GM08714 (cell line): Measurements from ENCODE around the gene HSPB1.
"Not testable (repeated sequence)": the region's sequence is repeated elsewhere in the genome, so short reads cannot be mapped to it uniquely, and the experiment has no call there.

Source experiments
- H3K4me3 ChIP-seq: fragments of 200-500 bp; sonication (Bioruptor generic); 2 replicates; pipeline ENCODE4 v1.5.1; 2014; ENCODE audit warnings: mild to moderate bottlenecking, low read length, inconsistent platforms
- ZNF274 ChIP-seq: IDR thresholded peaks from 2 replicates; pipeline ENCODE4 v1.6.1; 2012; ENCODE audit warnings: mild to moderate bottlenecking, low read depth, low read length

HSPB1 gene

GRCh38 chr7:76329479-76329878, 27.0 kb downstream of the HSPB1 start:
- TF ChIP-seq ZNF274 = no peak
- H3K4me3 ChIP-seq = no peak overlapping the region

DNA sequence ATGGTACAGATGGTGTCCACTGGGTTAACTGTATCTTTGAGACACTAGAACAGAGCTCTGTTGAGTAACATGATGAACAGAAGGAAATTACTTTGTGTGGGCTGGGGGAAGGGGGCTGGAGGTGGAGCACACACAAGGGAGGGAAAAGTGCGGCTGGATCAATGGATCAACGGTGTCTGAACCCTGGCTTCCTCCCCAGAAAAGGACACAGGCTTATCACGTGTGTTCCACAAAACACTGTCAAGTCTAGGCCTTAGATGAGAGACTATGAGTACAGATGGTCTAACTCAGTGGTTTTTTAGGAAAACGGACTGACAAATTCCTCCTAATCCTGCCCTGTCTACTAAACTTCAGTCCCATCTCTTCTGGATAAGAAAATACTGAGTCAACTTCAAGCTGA, 27.8 kb downstream of the HSPB1 start:
- H3K4me3 ChIP-seq = no peak overlapping the region
- TF ChIP-seq ZNF274 = no peak

DNA sequence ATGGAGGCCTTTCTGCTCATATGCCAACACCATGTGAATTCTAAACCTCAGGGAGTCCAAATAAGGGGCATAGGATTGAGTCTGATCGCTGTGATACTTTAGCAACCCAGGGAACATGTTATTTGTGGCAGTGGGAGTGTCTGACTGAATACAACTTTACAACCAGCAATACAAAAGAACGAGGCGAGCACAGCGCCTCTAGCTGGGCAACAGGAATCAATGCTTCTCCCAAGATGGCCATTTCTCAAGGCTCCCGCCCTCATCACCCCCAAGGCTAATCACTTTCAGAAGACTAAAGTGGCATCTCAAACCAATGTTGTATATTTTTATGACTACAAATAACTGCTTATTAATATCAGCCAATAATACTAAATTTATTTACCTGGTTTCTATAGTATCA, 28.2 kb downstream of the HSPB1 start:
- H3K4me3 ChIP-seq = no peak overlapping the region
- TF ChIP-seq ZNF274 = no peak

DNA sequence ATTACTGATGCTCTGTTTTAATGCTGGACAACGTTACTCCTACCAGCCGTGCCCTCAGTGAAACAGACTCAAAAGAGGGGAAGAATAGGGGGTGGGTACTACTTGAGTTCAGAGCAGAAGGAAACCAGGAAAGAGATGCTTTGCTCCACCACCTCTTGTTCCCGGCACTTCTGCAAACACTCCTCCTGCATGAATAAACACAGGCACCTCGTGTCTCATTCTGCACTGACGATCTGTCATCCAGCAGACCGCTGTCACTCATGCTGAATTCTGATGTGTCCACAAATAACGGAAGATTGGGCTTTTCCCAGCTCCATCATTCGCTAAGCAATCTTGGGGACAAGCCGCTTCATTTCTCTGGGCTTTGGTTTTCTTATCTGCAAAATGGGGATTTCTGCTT, 29.6 kb downstream of the HSPB1 start:
- H3K4me3 ChIP-seq = no peak overlapping the region
- TF ChIP-seq ZNF274 = no peak

- TF ChIP-seq ZNF274 = no peak
- no peak overlapping the region for H3K4me3 ChIP-seq
Measured at GRCh38 chr7:76333511-76334101, 31.1 kb downstream of the HSPB1 start.

DNA sequence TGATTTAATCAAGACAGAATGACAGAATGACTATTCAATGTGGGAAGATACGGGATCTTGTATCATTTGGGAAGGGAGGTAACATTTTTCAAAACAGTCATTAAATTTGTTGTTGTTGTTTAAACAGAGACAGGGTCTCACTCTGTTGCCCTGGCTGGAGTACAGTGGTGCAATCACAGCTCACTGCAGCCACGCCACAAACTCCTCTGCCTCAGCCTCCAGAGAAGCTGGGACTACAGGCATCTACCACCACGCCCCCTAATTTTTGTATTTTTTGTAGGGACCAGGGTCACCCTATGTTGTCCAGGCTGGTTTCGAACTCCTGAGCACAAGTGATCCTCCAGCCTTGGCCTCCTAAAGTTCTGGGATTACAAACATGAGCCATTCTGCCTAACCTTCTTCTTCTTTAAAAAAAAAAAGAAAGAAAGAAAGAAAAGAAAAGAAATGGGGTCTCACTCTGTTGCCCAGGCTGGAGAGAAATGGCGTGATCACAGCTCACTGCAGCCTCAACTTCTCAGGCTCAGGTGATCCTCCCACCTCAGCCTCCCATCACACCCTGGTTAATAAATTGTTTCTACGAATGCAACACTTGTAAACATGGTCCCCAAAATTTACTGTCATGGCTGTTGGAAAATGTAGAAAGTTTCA, 32.0 kb downstream of the HSPB1 start:
- no peak for TF ChIP-seq ZNF274
- H3K4me3 ChIP-seq = no peak overlapping the region

- not testable (repeated sequence) for H3K4me3 ChIP-seq
Measured at GRCh38 chr7:76335417-76335816, 32.9 kb downstream of the HSPB1 start.

GRCh38 chr7:76336094-76336493, 33.6 kb downstream of the HSPB1 start:
- no peak for TF ChIP-seq ZNF274
- H3K4me3 ChIP-seq = no peak overlapping the region

- H3K4me3 ChIP-seq = no peak overlapping the region
- no peak for TF ChIP-seq ZNF274
Measured at GRCh38 chr7:76337147-76337546, 34.7 kb downstream of the HSPB1 start.

- no peak for TF ChIP-seq ZNF274
- no peak overlapping the region for H3K4me3 ChIP-seq
Measured at GRCh38 chr7:76338298-76339084, 36.0 kb downstream of the HSPB1 start.

DNA sequence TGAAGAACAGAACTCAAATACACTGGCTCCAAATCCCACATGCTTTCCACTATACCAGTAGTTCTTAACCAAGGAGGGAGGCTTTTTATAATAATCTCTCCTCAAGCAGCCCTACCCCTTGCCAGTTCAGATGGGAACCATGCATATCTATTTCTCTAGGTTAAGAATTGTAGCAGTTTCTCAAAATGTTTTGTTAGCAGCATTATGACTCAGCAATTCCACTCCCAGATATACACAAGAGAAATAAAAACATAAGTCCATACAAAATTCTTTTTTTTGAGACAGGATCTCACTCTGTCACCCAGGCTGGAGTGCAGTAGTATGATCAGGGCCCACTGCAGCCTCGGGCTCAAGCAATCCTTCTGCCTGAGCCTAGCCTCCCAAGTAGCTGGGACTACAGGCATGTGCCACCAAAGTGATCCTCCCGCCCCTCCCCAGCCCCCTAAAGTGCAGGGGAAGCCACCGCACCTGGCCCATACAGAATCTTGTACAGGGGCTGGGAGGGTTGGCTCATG, 38.2 kb downstream of the HSPB1 start:
- H3K4me3 ChIP-seq = no peak overlapping the region
- TF ChIP-seq ZNF274 = no peak

DNA sequence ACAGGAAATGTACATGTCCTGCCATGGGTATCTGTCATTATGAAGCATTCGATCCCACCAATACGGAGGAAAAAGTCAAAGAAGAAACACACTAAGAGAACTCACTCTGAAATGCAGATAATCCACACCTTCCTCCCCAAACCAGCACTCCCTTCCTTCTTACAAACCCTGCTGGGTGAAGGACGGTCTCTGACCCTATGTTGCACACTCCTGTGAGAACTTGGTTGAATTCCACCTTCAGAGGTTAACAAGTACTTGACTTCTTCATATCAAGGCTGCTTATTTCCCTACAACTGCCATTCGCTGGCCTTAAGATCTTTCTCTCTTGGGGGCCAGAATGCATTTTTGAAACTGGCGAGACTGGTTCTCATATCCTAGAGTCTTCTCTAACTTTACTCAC, 39.7 kb downstream of the HSPB1 start:
- TF ChIP-seq ZNF274 = no peak
- no peak overlapping the region for H3K4me3 ChIP-seq

DNA sequence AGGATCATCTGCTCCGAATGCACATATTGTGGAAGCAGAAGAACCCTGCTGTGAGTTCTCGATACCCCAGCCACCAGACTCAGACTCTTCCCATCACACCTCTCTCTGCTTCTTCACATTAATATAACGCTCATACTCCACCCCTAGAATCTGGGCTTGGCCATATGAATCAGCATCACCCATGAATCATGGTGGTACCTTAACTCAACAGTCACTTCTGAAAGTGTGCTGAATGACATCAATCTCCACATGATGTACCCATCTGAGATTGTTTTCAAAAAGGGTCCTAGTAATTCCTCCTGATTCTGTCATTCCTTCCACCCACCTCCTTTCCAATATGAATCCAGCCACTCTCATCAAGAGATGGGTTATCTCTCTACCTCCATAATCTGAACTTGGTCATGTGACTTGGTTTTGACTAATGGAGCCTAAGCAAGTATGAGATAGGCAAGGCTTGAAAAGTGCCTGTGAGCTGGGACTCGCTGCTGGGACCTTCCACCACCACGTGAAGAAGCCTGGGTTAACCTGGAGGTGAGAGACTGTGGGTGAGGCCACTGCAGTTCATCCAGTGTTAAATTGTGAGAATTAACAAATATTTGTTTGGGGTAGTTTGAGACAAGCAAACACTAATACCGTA, 40.9 kb downstream of the HSPB1 start:
- no peak for TF ChIP-seq ZNF274
- no peak overlapping the region for H3K4me3 ChIP-seq

- no peak overlapping the region for H3K4me3 ChIP-seq
- TF ChIP-seq ZNF274 = no peak
Measured at GRCh38 chr7:76343931-76344321, 41.5 kb downstream of the HSPB1 start.

DNA sequence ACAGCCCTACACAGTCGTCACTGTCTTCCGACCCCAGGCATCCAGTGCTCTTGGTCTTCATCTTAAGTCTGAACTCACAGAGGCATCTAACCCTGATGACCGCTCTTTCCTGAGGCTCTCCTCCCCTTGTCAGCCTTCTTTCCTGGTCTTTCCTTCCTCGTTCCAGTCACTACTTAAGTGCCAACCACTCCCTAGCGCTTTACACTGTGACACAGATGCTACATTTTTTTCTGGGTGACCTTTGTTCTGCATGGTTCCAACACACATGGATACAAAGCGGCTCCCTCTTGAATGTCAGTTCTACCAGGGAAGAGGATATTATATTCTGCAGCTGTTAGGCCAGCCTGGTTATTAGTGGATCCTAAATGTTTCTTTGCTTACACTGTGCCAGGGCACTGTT, 43.6 kb downstream of the HSPB1 start:
- no peak for TF ChIP-seq ZNF274
- H3K4me3 ChIP-seq = no peak overlapping the region

- TF ChIP-seq ZNF274 = no peak
- H3K4me3 ChIP-seq = no peak overlapping the region
Measured at GRCh38 chr7:76346778-76347177, 44.3 kb downstream of the HSPB1 start.
